ENCODE data around the gene HCAR3.
"Not testable (repeated sequence)": the region's sequence is repeated elsewhere in the genome, so short reads cannot be mapped to it uniquely, and the experiment has no call there.

Gene HCAR3

DNA sequence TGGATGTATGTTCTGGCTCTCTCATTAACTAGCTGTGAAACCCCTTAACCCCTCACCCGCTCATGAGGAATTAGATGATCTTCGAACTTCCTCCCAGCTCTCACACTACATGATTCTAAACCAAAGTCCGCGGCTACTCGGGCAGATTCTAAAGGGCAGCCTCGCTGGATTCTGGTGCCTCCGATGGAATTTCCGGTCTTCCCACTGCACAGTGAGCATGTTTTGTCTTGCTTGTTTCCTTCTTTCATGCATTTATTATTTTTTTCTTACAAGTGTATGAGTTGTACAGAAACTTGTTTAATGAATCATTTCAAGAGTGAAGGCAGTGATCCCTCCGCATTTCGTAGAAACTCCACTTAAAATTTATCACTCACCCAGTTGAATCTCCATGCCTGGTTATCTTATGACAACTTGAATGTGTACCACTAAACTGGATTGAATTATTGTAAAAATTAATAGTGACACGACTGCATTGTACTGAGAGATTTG, 4.5 kb upstream of the HCAR3 start:
- Histone ChIP-seq H3K4me3 (ENCODE audit: low read length) (no peak overlapping the region), H3K9me3 (ENCODE audit: control insufficient read depth, insufficient read depth, low read length) (no peaks in the 10 kb centered on the region), H3K27me3 (ENCODE audit: control insufficient read depth, insufficient read depth, low read length) (no peaks in the 10 kb centered on the region), H3K27ac (ENCODE audit: low read length) (no peak overlapping the region), H3K4me1 (ENCODE audit: control insufficient read depth, insufficient read depth, low read length) (no peaks in the 10 kb centered on the region), H3K36me3 (ENCODE audit: control insufficient read depth, insufficient read depth, low read length) (no peaks in the 10 kb centered on the region)
- WGBS (ENCODE audit: insufficient coverage, insufficient read length): no CpG with 5 or more reads among the region's 11 CpGs
- no peak for DNase-seq (ENCODE audit: low read depth, low spot score)

DNA sequence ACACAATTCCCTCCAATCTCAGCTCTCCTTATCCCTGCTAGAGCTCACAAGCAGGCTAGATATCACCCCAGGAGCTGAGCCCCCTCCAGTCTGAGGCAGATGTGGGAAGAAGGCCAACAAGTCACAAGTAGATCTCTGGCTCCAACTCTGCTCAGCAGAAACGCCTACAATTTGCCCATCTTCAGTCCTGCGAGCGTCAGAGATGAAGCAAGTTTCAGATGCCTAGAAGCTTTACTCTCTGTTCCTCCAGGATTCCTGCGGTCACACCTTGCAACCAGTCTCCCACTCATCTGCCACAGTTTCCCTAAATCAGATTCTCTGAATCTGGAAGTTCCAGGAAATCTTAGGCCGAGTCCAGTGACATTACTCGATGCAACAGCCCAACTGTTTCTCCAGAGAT, 1.4 kb downstream of the HCAR3 start:
- not testable (repeated sequence) for H3K9me3 ChIP-seq (ENCODE audit: control insufficient read depth, insufficient read depth, low read length); H3K4me3 ChIP-seq (ENCODE audit: low read length); DNase-seq (ENCODE audit: low read depth, low spot score); H3K27me3 ChIP-seq (ENCODE audit: control insufficient read depth, insufficient read depth, low read length); H3K4me1 ChIP-seq (ENCODE audit: control insufficient read depth, insufficient read depth, low read length); H3K27ac ChIP-seq (ENCODE audit: low read length); H3K36me3 ChIP-seq (ENCODE audit: control insufficient read depth, insufficient read depth, low read length)
- WGBS (ENCODE audit: insufficient coverage, insufficient read length): no CpG with 5 or more reads among the region's 6 CpGs

DNA sequence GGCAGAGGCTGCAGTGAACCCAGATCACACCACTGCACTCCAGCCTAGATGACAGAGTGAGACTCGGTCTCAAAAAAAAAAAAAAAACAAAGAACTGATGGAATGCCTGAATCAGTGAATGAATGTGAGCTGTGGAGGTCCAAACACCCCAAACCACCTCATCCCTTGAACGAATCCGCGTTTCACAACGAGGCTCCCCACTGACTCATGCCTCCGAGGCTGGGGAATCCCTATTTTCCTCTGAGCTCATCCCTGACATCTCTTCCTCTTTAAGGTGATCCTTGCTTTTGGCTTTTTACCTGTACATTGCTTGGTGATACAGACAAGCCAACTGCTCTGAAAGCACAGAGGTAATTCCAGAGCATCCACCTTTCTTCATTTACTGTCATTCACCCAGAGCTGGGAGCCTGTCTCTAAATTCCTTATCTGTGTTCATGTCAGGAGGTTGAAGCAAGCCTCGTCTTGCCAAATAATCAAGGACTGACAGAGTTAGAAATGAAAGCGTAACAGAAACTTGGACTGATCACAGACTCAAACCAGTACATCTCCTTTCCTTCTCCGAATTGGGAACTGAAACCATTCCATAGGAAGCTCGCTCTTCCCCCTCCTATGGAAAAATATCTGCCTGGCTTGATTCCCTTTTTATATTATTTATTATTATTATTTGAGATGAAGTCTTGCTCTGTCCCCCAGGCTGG, 3.0 kb downstream of the HCAR3 start:
- not testable (repeated sequence) for H3K27ac ChIP-seq (ENCODE audit: low read length); H3K27me3 ChIP-seq (ENCODE audit: control insufficient read depth, insufficient read depth, low read length); H3K4me3 ChIP-seq (ENCODE audit: low read length); H3K36me3 ChIP-seq (ENCODE audit: control insufficient read depth, insufficient read depth, low read length); DNase-seq (ENCODE audit: low read depth, low spot score); H3K9me3 ChIP-seq (ENCODE audit: control insufficient read depth, insufficient read depth, low read length); H3K4me1 ChIP-seq (ENCODE audit: control insufficient read depth, insufficient read depth, low read length)
- no CpG with 5 or more reads among the region's 10 CpGs for WGBS (ENCODE audit: insufficient coverage, insufficient read length)

DNA sequence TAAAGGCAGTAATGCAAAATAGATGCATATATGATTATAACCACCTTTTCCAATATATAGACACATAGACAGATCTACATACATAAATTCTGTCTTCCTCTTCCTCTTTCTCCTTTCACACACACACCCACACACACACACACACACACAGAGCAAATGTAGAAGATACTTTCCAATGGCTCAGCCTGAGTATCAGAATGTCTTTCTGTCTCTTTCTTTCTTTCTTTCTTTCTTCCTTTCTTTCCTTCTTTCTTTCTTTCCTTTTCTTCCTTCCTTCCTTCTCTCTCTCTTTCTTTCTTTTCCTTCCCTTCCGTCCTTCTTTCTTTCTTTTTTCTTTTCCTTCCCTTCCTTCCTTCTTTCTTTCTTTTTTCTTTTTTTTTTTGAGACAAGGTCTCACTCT, 5.3 kb downstream of the HCAR3 start:
- not testable (repeated sequence) for H3K9me3 ChIP-seq (ENCODE audit: control insufficient read depth, insufficient read depth, low read length); H3K27ac ChIP-seq (ENCODE audit: low read length); H3K27me3 ChIP-seq (ENCODE audit: control insufficient read depth, insufficient read depth, low read length); H3K4me1 ChIP-seq (ENCODE audit: control insufficient read depth, insufficient read depth, low read length); H3K36me3 ChIP-seq (ENCODE audit: control insufficient read depth, insufficient read depth, low read length); H3K4me3 ChIP-seq (ENCODE audit: low read length); DNase-seq (ENCODE audit: low read depth, low spot score)
- no CpG with 5 or more reads among the region's 1 CpG for WGBS (ENCODE audit: insufficient coverage, insufficient read length)

DNA sequence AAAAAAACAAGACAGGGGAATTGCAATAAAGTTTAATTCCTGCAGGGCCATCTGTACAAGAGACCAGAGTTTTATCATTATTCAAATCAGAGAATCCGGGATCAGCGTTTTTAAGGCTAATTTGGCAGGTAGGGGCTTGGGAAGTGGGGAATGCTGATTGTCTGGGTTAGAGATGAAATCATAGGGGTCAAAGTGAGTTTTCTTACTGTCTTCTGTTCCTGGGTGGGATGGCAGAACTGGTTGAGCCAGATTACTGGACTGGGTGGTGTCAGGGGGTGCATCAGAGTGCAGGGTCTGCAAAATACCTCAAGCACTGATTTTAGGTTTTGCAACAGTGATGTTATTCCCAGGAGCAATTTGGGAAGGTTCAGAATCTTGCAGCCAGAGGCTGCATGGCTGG, 6.3 kb downstream of the HCAR3 start:
- not testable (repeated sequence) for H3K4me1 ChIP-seq (ENCODE audit: control insufficient read depth, insufficient read depth, low read length); DNase-seq (ENCODE audit: low read depth, low spot score)
- no CpG with 5 or more reads among the region's 2 CpGs for WGBS (ENCODE audit: insufficient coverage, insufficient read length)

DNA sequence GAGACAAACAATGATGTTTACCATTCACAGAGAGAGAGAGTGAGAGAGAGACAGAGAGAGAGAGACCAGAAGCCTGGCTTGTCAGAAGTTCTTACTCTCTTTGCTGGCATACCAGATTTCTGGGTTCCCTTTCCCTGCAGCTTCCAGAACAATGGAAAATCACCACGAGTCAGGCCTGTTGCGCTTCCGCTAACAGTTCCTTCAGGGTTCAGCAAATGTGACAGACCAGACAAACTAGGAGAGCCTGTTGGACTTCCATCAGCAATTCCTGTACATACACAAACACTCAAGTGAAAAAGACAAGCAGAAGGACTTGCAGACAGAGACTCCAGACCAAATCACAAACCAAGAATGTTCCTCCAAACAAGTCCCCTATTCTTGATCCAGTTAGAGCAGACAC, 7.3 kb downstream of the HCAR3 start:
- not testable (repeated sequence) for H3K27ac ChIP-seq (ENCODE audit: low read length); H3K4me1 ChIP-seq (ENCODE audit: control insufficient read depth, insufficient read depth, low read length); DNase-seq (ENCODE audit: low read depth, low spot score); H3K36me3 ChIP-seq (ENCODE audit: control insufficient read depth, insufficient read depth, low read length); H3K9me3 ChIP-seq (ENCODE audit: control insufficient read depth, insufficient read depth, low read length); H3K4me3 ChIP-seq (ENCODE audit: low read length); H3K27me3 ChIP-seq (ENCODE audit: control insufficient read depth, insufficient read depth, low read length)
- WGBS (ENCODE audit: insufficient coverage, insufficient read length): no CpG with 5 or more reads among the region's 3 CpGs

More for the DNA sequence above, 6.3 kb downstream of the HCAR3 start:
- not testable (repeated sequence) for H3K36me3 ChIP-seq (ENCODE audit: control insufficient read depth, insufficient read depth, low read length); H3K27me3 ChIP-seq (ENCODE audit: control insufficient read depth, insufficient read depth, low read length); H3K27ac ChIP-seq (ENCODE audit: low read length); H3K4me3 ChIP-seq (ENCODE audit: low read length); H3K9me3 ChIP-seq (ENCODE audit: control insufficient read depth, insufficient read depth, low read length)

DNA sequence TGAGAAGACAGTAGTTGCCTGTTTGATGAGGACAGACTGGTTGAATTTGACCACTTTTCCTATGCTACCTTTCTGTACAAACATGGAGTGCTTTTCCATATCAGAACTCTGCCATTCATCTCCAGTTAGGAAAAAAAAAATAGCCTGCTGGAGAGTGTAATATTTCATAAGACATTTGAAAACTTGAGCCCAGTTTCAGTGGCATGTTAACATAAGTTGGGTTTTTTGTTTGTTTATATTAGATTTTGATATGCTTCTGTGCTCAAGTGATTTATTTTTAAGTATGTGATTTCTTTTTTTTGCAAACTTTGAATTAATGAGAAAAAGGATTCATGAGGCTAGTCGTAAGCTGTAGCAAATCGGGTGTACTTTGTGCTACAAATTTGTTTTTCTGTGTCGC, 12.8 kb downstream of the HCAR3 start:
- WGBS (ENCODE audit: insufficient coverage, insufficient read length): no CpG with 5 or more reads among the region's 3 CpGs
- not testable (repeated sequence) for H3K27ac ChIP-seq (ENCODE audit: low read length); H3K36me3 ChIP-seq (ENCODE audit: control insufficient read depth, insufficient read depth, low read length); H3K4me1 ChIP-seq (ENCODE audit: control insufficient read depth, insufficient read depth, low read length); DNase-seq (ENCODE audit: low read depth, low spot score); H3K9me3 ChIP-seq (ENCODE audit: control insufficient read depth, insufficient read depth, low read length); H3K4me3 ChIP-seq (ENCODE audit: low read length); H3K27me3 ChIP-seq (ENCODE audit: control insufficient read depth, insufficient read depth, low read length)

DNA sequence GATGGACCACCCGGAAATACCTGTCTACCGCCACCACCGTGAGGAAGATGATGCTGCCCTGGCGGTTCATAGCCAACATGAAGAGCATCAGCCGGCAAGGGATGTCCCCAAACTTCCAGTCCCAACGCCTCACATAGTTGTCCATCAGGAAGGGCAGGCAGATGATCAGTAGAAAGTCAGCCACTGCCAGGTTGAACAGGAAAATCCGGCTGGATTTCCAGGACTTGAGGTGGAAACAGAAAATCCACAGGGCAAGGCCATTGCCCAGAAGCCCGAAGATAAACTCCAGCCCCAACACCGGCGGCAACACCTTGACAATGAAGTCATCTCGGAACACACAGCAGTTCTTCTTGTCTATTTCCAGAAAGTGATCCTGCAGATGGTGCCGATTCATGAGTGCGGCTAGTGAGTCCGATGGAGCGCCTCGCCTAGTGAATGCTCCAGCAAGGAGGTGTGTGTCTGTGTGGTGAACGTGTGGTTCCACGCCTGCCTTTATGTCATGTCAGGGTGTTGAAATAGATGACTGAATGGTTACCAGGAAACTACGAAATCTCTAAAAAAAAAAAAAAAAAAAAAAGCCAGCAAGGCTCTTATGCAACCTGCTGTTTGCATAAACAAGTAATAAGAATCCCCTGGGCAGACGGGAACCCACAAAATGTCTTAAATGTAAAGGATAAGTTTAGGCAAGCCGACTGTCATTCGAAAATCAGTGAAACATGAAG, 13.6 kb downstream of the HCAR3 start, which contains the start of gene HCAR2:
Gene HCAR2, minus strand, starts transcription at position 468 of the 722 bp plus-strand sequence. Its CDS starts 74 bp downstream, at position 394.
- H3K27ac ChIP-seq (ENCODE audit: low read length); H3K9me3 ChIP-seq (ENCODE audit: control insufficient read depth, insufficient read depth, low read length); H3K4me3 ChIP-seq (ENCODE audit: low read length); H3K27me3 ChIP-seq (ENCODE audit: control insufficient read depth, insufficient read depth, low read length); H3K4me1 ChIP-seq (ENCODE audit: control insufficient read depth, insufficient read depth, low read length); H3K36me3 ChIP-seq (ENCODE audit: control insufficient read depth, insufficient read depth, low read length); DNase-seq (ENCODE audit: low read depth, low spot score): not testable (repeated sequence)
- no CpG with 5 or more reads among the region's 22 CpGs for WGBS (ENCODE audit: insufficient coverage, insufficient read length)

DNA sequence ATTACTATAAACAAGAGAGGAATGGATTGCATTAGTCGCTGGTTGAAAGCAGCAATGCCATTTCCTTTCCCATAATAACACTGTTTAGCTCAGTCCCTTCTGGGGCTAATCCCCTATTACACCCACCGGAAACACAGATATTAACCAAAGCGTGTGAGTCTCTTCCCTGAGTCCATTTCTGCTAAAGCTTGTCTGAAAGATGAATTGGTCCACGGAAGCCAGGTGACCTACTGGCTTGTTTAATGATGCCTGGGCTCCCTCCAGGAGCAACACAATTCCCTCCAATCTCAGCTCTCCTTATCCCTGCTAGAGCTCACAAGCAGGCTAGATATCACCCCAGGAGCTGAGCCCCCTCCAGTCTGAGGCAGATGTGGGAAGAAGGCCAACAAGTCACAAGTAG, 15.1 kb downstream of the HCAR3 start:
- H3K9me3 ChIP-seq (ENCODE audit: control insufficient read depth, insufficient read depth, low read length); H3K36me3 ChIP-seq (ENCODE audit: control insufficient read depth, insufficient read depth, low read length); H3K4me3 ChIP-seq (ENCODE audit: low read length); H3K4me1 ChIP-seq (ENCODE audit: control insufficient read depth, insufficient read depth, low read length); H3K27me3 ChIP-seq (ENCODE audit: control insufficient read depth, insufficient read depth, low read length); DNase-seq (ENCODE audit: low read depth, low spot score); H3K27ac ChIP-seq (ENCODE audit: low read length): not testable (repeated sequence)
- WGBS (ENCODE audit: insufficient coverage, insufficient read length): no CpG with 5 or more reads among the region's 4 CpGs

DNA sequence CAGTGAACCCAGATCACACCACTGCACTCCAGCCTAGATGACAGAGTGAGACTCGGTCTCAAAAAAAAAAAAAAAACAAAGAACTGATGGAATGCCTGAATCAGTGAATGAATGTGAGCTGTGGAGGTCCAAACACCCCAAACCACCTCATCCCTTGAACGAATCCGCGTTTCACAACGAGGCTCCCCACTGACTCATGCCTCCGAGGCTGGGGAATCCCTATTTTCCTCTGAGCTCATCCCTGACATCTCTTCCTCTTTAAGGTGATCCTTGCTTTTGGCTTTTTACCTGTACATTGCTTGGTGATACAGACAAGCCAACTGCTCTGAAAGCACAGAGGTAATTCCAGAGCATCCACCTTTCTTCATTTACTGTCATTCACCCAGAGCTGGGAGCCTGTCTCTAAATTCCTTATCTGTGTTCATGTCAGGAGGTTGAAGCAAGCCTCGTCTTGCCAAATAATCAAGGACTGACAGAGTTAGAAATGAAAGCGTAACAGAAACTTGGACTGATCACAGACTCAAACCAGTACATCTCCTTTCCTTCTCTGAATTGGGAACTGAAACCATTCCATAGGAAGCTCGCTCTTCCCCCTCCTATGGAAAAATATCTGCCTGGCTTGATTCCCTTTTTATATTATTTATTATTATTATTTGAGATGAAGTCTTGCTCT, 16.4 kb downstream of the HCAR3 start:
- H3K27ac ChIP-seq (ENCODE audit: low read length); H3K27me3 ChIP-seq (ENCODE audit: control insufficient read depth, insufficient read depth, low read length); H3K36me3 ChIP-seq (ENCODE audit: control insufficient read depth, insufficient read depth, low read length); H3K9me3 ChIP-seq (ENCODE audit: control insufficient read depth, insufficient read depth, low read length); H3K4me1 ChIP-seq (ENCODE audit: control insufficient read depth, insufficient read depth, low read length); DNase-seq (ENCODE audit: low read depth, low spot score); H3K4me3 ChIP-seq (ENCODE audit: low read length): not testable (repeated sequence)
- WGBS (ENCODE audit: insufficient coverage, insufficient read length): no CpG with 5 or more reads among the region's 9 CpGs

Measured in iPS DF 6.9 (cell line).